ENCODE results near the gene APBA1. TPM values are rescaled to one million over a fixed set of nuclear protein-coding genes. Genes with fewer than 3 reads are reported as not detected.

APBA1 gene
- polyA plus RNA-seq, 1 donor (not counting 4 experiments of a cell fraction or from before 2014, with no cell fraction given), result 0.66 TPM

DNA sequence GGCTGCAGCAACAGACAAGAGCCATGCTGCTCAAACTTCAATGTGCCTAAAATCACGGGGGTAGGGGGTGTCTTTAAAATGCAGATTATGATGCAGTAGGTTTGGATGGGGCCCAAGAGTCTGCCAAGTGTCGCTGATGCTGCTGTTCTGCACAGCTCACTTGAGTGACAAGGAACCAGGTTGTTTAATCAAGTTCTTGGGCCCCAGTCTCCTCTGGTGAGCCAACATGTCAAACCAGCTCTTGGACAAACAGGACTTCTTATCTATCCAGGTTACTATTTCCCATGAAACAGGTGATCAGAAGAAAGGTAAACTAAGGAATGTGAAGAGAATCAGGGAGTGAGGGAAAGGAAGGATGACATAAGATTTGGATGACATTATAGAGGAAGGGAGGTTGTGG lies 78.0 kb downstream of the APBA1 start:
- Histone ChIP-seq H3K9me3 (ENCODE audit: control insufficient read depth, low read depth, low read length) (no peaks in the 10 kb centered on the region), H3K36me3 (ENCODE audit: control insufficient read depth in 2 of 2, extremely low read depth in 1 of 2, insufficient read depth in 2 of 2, low read length in 2 of 2) (no peaks in the 10 kb centered on the region), H3K79me2 (ENCODE audit: control insufficient read depth, insufficient read depth, low read length) (no peaks in the 10 kb centered on the region), H3K9me1 (ENCODE audit: control insufficient read depth, extremely low read depth, insufficient read depth, low read length) (no peaks in the 10 kb centered on the region), H3K4me2 (ENCODE audit: control insufficient read depth, extremely low read depth, insufficient read depth, low read depth, low read length) (no peak overlapping the region), H3K27me3 (ENCODE audit: control insufficient read depth, extremely low read depth, insufficient read depth, low read length) (no peaks in the 10 kb centered on the region), H4K20me1 (ENCODE audit: control insufficient read depth, extremely low read depth, insufficient read depth, low read length) (no peaks in the 10 kb centered on the region), H3K9ac (ENCODE audit: control insufficient read depth, extremely low read depth, insufficient read depth, low read length) (no peak overlapping the region), H3K4me1 (ENCODE audit: control insufficient read depth, extremely low read depth, insufficient read depth, low read length) (no peaks in the 10 kb centered on the region), H2AFZ (ENCODE audit: control insufficient read depth, low read length) (no peak overlapping the region), H3K4me3 (ENCODE audit: control insufficient read depth in 2 of 3, extremely low read depth in 1 of 3, insufficient read depth in 2 of 3, low read depth in 1 of 3, low read length in 3 of 3) (no peak overlapping the region), H3K27ac (ENCODE audit: control insufficient read depth, insufficient read depth, low read length) (no peak overlapping the region)
- DNase-seq (ENCODE audit: low read depth, low spot score) (no peak), FAIRE-seq (no peak)
- dilution Hi-C loops (cut with MboI; ENCODE audit: extremely low pct_ligation_motif_present, low sequenced_read_pairs), result no loop called here
- TF ChIP-seq, protein P1, sequence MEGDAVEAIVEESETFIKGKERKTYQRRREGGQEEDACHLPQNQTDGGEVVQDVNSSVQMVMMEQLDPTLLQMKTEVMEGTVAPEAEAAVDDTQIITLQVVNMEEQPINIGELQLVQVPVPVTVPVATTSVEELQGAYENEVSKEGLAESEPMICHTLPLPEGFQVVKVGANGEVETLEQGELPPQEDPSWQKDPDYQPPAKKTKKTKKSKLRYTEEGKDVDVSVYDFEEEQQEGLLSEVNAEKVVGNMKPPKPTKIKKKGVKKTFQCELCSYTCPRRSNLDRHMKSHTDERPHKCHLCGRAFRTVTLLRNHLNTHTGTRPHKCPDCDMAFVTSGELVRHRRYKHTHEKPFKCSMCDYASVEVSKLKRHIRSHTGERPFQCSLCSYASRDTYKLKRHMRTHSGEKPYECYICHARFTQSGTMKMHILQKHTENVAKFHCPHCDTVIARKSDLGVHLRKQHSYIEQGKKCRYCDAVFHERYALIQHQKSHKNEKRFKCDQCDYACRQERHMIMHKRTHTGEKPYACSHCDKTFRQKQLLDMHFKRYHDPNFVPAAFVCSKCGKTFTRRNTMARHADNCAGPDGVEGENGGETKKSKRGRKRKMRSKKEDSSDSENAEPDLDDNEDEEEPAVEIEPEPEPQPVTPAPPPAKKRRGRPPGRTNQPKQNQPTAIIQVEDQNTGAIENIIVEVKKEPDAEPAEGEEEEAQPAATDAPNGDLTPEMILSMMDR (optimal IDR thresholded peaks at IDR 0.05 in 1 of 3, IDR thresholded peaks at IDR 0.05 in 1 of 3, conservative IDR thresholded peaks at IDR 0.05 in 1 of 3; ENCODE audit: extremely low read depth in 1 of 3, insufficient read depth in 2 of 3, low read length in 3 of 3), result no peak
- TF ChIP-seq EZH2 (IDR thresholded peaks at IDR 0.05; ENCODE audit: low read length), result no peak

DNA sequence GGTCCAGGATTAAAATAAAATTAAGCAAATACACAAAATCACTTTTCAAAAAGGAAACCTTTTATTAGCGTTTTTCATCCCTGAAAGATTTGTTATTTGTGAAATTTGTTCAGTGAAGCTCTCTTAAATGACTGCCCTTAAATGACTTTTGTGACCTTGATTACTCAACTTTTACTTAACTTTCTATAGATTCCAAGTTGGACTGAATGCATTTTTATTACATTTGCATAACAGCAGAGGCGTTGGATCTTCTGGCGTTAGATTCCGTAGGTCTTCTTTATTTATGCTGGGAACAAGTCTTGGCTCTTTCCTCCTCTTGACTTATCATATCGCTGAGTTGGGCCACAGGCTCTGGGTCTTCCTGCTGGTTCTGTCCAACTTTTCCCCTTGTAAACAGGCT lies 78.4 kb downstream of the APBA1 start:
- Histone ChIP-seq H3K4me1 (ENCODE audit: control insufficient read depth, extremely low read depth, insufficient read depth, low read length) (no peaks in the 10 kb centered on the region), H3K27ac (ENCODE audit: control insufficient read depth, insufficient read depth, low read length) (no peak overlapping the region), H3K9me3 (ENCODE audit: control insufficient read depth, low read depth, low read length) (no peaks in the 10 kb centered on the region), H3K36me3 (ENCODE audit: control insufficient read depth in 2 of 2, extremely low read depth in 1 of 2, insufficient read depth in 2 of 2, low read length in 2 of 2) (no peaks in the 10 kb centered on the region), H3K4me2 (ENCODE audit: control insufficient read depth, extremely low read depth, insufficient read depth, low read depth, low read length) (no peak overlapping the region), H3K27me3 (ENCODE audit: control insufficient read depth, extremely low read depth, insufficient read depth, low read length) (no peaks in the 10 kb centered on the region), H3K4me3 (ENCODE audit: control insufficient read depth in 2 of 3, extremely low read depth in 1 of 3, insufficient read depth in 2 of 3, low read depth in 1 of 3, low read length in 3 of 3) (no peak overlapping the region), H3K9ac (ENCODE audit: control insufficient read depth, extremely low read depth, insufficient read depth, low read length) (no peak overlapping the region), H2AFZ (ENCODE audit: control insufficient read depth, low read length) (no peak overlapping the region), H3K79me2 (ENCODE audit: control insufficient read depth, insufficient read depth, low read length) (no peaks in the 10 kb centered on the region), H4K20me1 (ENCODE audit: control insufficient read depth, extremely low read depth, insufficient read depth, low read length) (no peaks in the 10 kb centered on the region), H3K9me1 (ENCODE audit: control insufficient read depth, extremely low read depth, insufficient read depth, low read length) (no peaks in the 10 kb centered on the region)
- DNase-seq (ENCODE audit: low read depth, low spot score), result no peak
- no peak for FAIRE-seq
- TF ChIP-seq, protein P1 (optimal IDR thresholded peaks at IDR 0.05 in 1 of 3, IDR thresholded peaks at IDR 0.05 in 1 of 3, conservative IDR thresholded peaks at IDR 0.05 in 1 of 3; ENCODE audit: extremely low read depth in 1 of 3, insufficient read depth in 2 of 3, low read length in 3 of 3), result no peak
- no peak for TF ChIP-seq EZH2 (IDR thresholded peaks at IDR 0.05; ENCODE audit: low read length)
- dilution Hi-C loops (cut with MboI; ENCODE audit: extremely low pct_ligation_motif_present, low sequenced_read_pairs), result no loop called here

Data from keratinocyte (primary cell).